Measurements from ENCODE around the gene CCDC88C. TPM values are rescaled to one million over a fixed set of nuclear protein-coding genes. Genes with fewer than 3 reads are reported as not detected.

Gene CCDC88C, protein sequence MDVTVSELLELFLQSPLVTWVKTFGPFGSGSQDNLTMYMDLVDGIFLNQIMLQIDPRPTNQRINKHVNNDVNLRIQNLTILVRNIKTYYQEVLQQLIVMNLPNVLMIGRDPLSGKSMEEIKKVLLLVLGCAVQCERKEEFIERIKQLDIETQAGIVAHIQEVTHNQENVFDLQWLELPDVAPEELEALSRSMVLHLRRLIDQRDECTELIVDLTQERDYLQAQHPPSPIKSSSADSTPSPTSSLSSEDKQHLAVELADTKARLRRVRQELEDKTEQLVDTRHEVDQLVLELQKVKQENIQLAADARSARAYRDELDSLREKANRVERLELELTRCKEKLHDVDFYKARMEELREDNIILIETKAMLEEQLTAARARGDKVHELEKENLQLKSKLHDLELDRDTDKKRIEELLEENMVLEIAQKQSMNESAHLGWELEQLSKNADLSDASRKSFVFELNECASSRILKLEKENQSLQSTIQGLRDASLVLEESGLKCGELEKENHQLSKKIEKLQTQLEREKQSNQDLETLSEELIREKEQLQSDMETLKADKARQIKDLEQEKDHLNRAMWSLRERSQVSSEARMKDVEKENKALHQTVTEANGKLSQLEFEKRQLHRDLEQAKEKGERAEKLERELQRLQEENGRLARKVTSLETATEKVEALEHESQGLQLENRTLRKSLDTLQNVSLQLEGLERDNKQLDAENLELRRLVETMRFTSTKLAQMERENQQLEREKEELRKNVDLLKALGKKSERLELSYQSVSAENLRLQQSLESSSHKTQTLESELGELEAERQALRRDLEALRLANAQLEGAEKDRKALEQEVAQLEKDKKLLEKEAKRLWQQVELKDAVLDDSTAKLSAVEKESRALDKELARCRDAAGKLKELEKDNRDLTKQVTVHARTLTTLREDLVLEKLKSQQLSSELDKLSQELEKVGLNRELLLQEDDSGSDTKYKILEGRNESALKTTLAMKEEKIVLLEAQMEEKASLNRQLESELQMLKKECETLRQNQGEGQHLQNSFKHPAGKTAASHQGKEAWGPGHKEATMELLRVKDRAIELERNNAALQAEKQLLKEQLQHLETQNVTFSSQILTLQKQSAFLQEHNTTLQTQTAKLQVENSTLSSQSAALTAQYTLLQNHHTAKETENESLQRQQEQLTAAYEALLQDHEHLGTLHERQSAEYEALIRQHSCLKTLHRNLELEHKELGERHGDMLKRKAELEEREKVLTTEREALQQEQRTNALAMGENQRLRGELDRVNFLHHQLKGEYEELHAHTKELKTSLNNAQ (N-terminal part only)
- total RNA-seq, result 10 to 100 TPM; 47.4 to 51.3 TPM
- 36.5 TPM for polyA plus RNA-seq (ENCODE audit: insufficient read depth, low read depth, low replicate concordance)
- long read RNA-seq, donor 1, result 0 reads
- long read RNA-seq, donor 2, result 0 reads

GRCh38 chr14:91417120-91417982, at the start of gene CCDC88C:
TSS of gene CCDC88C (minus strand) at chr14:91417820. CDS start at chr14:91417690, 130 bp downstream.
- peak; percentile 73 for DNase-seq
- 4% methylated on average over 37 to 46 of the region's 103 CpGs for WGBS, 2 donors
- no peak for TF ChIP-seq POLR2A (IDR thresholded peaks at IDR 0.05)
- TF ChIP-seq, protein P1, sequence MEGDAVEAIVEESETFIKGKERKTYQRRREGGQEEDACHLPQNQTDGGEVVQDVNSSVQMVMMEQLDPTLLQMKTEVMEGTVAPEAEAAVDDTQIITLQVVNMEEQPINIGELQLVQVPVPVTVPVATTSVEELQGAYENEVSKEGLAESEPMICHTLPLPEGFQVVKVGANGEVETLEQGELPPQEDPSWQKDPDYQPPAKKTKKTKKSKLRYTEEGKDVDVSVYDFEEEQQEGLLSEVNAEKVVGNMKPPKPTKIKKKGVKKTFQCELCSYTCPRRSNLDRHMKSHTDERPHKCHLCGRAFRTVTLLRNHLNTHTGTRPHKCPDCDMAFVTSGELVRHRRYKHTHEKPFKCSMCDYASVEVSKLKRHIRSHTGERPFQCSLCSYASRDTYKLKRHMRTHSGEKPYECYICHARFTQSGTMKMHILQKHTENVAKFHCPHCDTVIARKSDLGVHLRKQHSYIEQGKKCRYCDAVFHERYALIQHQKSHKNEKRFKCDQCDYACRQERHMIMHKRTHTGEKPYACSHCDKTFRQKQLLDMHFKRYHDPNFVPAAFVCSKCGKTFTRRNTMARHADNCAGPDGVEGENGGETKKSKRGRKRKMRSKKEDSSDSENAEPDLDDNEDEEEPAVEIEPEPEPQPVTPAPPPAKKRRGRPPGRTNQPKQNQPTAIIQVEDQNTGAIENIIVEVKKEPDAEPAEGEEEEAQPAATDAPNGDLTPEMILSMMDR (IDR thresholded peaks at IDR 0.05), result no peak
- Histone ChIP-seq H3K4me1 (peaks cover 5% of the 10 kb centered on the region), H3K4me3 (peak within 1 kb of the TSS; percentile 71 to 76), H3K36me3 (ENCODE audit: low read depth, missing control alignments) (no peaks in the 10 kb centered on the region), H3K27ac (peak within 1 kb of the TSS; percentile 55 to 70), H3K9me3 (no peaks in the 10 kb centered on the region), H3K27me3 (no peaks in the 10 kb centered on the region)
- intact Hi-C loops (cut with DNase I; ENCODE audit: low total_unique reads), result loop anchor here (5.0 kb wide), 1 partner anchor 95 kb away; no protein-coding TSS in a partner anchor

DNA sequence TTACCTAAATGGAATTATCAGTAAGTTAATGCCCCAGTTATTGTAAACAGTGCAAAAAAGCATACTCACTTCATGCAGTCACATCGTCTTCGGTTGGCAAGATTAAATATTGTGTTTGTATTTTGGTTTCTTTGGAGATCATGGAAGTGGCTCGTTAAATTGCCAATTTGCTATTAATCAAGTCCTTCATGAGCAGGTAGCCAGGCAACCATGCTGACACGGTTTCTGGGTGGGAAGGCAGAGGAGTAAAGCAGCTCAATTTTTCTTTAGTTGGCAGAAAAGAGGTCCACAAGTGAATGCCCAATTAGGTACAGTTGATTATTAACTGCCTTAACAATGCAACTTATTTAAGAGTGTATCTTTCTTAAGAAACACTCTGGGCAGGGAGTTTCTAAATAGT, 48.6 kb upstream of the CCDC88C start:
- intact Hi-C loops (cut with DNase I; ENCODE audit: low total_unique reads), result no loop called here

DNA sequence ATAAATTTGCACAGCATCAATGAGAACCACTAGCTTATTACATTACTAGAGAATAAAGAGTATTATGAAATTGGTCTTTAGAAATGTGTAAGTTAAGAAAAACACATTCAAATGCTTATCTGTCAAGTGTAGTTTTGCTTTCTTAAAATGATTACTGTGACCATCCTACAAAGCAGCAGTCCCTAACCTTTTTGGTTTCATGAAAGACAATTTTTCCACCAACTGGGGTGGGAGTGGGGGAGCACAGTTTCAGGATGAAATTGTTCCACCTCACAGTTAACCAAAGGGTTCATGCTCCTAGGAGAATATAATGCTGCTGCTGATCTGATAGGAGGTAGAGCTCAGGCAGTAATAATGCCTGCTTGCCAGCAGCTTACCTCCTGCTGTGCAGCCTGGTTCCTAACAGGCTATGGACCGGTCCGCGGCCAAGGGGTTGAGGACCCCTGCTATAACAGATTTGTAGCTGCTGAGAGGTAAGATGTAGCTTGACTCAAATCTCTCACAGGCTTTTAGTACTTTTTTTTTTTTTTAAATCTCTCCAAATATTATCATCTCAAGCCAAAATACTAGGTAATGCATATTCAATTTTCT, 47.1 kb upstream of the CCDC88C start:
- TF ChIP-seq, protein P1 (IDR thresholded peaks at IDR 0.05), result no peak
- TF ChIP-seq POLR2A (IDR thresholded peaks at IDR 0.05), result no peak
- H3K36me3 ChIP-seq (ENCODE audit: low read depth, missing control alignments), result no peaks in the 10 kb centered on the region
- no peak for DNase-seq

More for the DNA sequence above, 48.6 kb upstream of the CCDC88C start:
- Histone ChIP-seq H3K4me1 (no peaks in the 10 kb centered on the region), H3K36me3 (ENCODE audit: low read depth, missing control alignments) (no peaks in the 10 kb centered on the region), H3K27me3 (no peaks in the 10 kb centered on the region), H3K9me3 (no peaks in the 10 kb centered on the region), H3K4me3 (no peak overlapping the region), H3K27ac (no peak overlapping the region)
- no peak for DNase-seq
- WGBS, 2 donors, result 44 to 58% methylated on average over 4 of the region's 4 CpGs
- TF ChIP-seq, protein P1 (IDR thresholded peaks at IDR 0.05), result no peak
- TF ChIP-seq POLR2A (IDR thresholded peaks at IDR 0.05), result no peak

More for the DNA sequence above, 47.1 kb upstream of the CCDC88C start:
- Histone ChIP-seq H3K27me3 (no peaks in the 10 kb centered on the region), H3K4me3 (no peak overlapping the region), H3K27ac (no peak overlapping the region), H3K4me1 (no peaks in the 10 kb centered on the region), H3K9me3 (no peaks in the 10 kb centered on the region)
- 65 to 79% methylated on average over 3 of the region's 3 CpGs for WGBS, 2 donors
- intact Hi-C loops (cut with DNase I; ENCODE audit: low total_unique reads), result no loop called here
